GM19193 (cell line): ENCODE results near the gene LCE6A.

Source experiments
- POLR2A ChIP-seq: IDR thresholded peaks from 4 replicates; pipeline ENCODE4 v1.6.1; 2011; ENCODE audit not compliant: insufficient read depth, insufficient read length; ENCODE audit errors: extremely low read depth

LCE6A gene

GRCh38 chr1:152864443-152864842 is 21.8 kb downstream of the LCE6A start:
- TF ChIP-seq POLR2A = no peak

DNA sequence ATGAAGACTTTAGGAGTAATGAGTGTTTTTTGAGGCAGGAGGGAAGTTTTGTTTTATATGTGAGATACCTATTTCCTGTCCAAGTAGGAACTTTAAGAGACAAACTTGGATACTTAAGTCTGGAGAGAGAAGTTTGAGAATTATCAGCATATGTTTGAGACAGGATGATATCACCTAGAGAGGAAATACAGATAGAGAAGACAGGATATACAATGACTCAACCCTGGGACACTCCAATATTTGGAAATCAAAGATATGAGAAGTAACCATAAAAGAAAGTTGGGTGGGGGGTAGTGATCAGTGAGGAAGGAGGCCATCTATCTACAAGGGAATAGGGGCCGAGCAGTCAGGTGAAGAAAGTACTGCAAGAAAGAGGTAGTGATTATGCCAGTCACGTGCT is 23.7 kb downstream of the LCE6A start:
- no peak for TF ChIP-seq POLR2A

DNA sequence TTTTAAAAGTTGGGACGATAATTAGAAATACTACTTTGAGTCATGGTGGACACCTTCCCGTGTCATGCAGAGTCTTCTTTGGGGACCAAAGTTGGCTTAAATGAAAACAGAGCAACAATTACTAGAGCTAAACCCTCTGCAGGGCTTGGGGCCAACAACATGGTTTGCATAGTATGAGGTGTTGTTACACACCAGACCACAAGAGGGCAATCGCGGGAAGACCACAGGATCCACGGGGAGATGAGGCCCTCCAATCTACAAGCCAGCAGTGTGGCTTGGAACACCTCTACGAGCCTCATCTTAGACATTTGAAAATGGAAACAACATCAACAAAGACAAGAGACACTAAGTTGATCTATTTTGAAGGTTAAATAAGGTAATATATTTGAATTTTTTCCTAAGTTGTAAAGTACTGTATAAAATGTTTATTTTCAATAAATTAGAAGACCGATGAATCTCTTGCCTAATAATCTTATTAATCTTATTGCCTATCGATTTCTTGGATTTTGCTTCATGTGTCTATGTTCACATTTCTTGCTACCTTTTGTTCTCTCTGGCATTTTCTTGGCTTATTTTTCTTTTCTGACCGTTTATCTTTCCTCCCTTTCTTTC is 27.3 kb downstream of the LCE6A start:
- no peak for TF ChIP-seq POLR2A

- TF ChIP-seq POLR2A = no peak
Measured at GRCh38 chr1:152870831-152871730, 28.4 kb downstream of the LCE6A start.

DNA sequence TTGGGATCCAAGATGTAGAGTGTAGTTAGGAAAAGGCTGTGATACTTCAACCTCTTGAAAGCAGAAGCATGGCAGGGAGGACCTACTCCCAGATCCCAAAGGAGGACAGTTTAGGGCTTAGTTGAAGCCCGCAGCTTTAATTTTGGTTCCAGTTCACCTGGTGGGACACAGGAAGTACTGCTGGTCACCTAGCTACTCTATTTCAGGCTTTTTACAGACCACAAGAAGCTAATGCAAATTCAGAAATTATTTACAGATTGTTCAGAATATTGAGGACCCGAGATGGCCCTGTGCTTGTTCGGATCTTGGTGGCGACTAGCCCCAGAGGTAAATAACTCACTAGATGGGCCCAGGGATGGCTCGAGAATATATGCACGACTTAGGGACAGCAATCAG is 29.1 kb downstream of the LCE6A start:
- no peak for TF ChIP-seq POLR2A

GRCh38 chr1:152873495-152873894 is 30.8 kb downstream of the LCE6A start:
- TF ChIP-seq POLR2A = no peak

GRCh38 chr1:152876827-152877226 is 34.2 kb downstream of the LCE6A start:
- no peak for TF ChIP-seq POLR2A

GRCh38 chr1:152878042-152878441 is 35.4 kb downstream of the LCE6A start, which contains the start of gene SMCP:
TSS of gene SMCP (plus strand) at chr1:152878322. CDS start at chr1:152884423, 6,101 bp downstream.
- no peak for TF ChIP-seq POLR2A

GRCh38 chr1:152879559-152880198 is 37.0 kb downstream of the LCE6A start:
- no peak for TF ChIP-seq POLR2A

DNA sequence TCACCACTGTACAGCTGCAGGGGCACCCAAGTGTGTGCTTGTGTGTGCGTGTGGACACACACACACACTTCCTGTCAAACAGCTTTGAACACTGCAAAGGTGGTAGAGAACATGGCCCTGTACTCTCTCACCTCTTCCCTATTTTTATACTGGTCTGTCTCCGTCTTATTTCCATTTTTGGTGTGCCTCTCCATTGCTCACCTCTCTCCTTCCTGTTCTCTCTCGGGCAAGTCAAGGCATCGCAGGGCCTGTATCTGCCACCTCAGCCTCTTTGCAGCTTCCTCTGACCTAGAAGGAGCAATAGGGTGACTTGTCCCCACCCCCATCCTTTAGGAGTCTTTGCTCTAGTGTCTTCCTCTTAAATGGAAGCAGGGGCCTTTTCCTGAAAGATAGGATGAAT is 37.7 kb downstream of the LCE6A start:
- TF ChIP-seq POLR2A = no peak

GRCh38 chr1:152880907-152881306 is 38.3 kb downstream of the LCE6A start:
- TF ChIP-seq POLR2A = no peak

DNA sequence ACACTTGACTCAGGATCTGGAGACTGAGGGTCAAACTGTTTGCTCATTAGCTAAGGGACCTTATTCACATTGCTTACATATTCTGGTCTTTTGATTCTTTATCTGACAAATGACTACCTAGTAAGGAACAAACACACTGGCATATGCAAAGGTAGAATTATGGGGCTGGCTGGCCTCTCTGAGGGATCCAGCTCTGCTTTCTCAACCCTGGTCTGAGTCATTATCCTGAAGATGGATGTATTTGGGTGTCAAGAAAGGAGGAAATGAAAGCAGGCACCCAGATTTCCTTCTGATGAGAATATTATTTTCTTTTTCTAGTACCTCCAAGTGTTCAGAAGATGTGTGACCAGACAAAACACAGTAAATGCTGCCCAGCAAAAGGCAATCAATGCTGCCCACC is 41.4 kb downstream of the LCE6A start:
- TF ChIP-seq POLR2A = no peak

- TF ChIP-seq POLR2A = no peak
Measured at GRCh38 chr1:152884506-152884905, 41.9 kb downstream of the LCE6A start.

- TF ChIP-seq POLR2A = no peak
Measured at GRCh38 chr1:152884966-152885624, 42.4 kb downstream of the LCE6A start.

GRCh38 chr1:152886085-152886484 is 43.4 kb downstream of the LCE6A start:
- no peak for TF ChIP-seq POLR2A
